Measurements from ENCODE around the gene HOXC11. TPM values are rescaled to one million over a fixed set of nuclear protein-coding genes. Genes with fewer than 3 reads are reported as not detected.

The HOXC11 gene
- total RNA-seq (ENCODE audit: low replicate concordance) = not detected in 2 replicates

GRCh38 chr12:53972722-53973235, at the start of gene HOXC11:
Gene HOXC11 (plus strand): TSS chr12:53973126. CDS start chr12:53973242, 116 bp downstream.
- Mint-ChIP-seq H3K27ac (no peak within 1 kb of the TSS), H3K4me1 (no peaks in the 10 kb centered on the region), H3K4me3 (no peak within 1 kb of the TSS), H3K36me3 (no peaks in the 10 kb centered on the region), H3K27me3 (ENCODE audit: insufficient read depth, low read depth) (peaks cover 94% of the 10 kb centered on the region), H3K9me3 (peaks cover 5% of the 10 kb centered on the region)
- Histone ChIP-seq H3F3A (ENCODE audit: low read depth) (no peaks in the 10 kb centered on the region), H3K4me3 (no peak within 1 kb of the TSS), H3K27ac (no peak within 1 kb of the TSS), H2AFZ (replicated peaks) (no peak within 1 kb of the TSS), H3K9me3 (ENCODE audit: low read depth) (no peaks in the 10 kb centered on the region), H3K4me1 (no peaks in the 10 kb centered on the region), H3K9ac (no peak within 1 kb of the TSS), H3K4me2 (no peak within 1 kb of the TSS), H3K36me3 (no peaks in the 10 kb centered on the region), H3K27me3 (peaks cover 100% of the 10 kb centered on the region), H4K20me1 (ENCODE audit: low read depth) (peaks cover 91% of the 10 kb centered on the region), H3K79me2 (ENCODE audit: low read depth) (no peaks in the 10 kb centered on the region)
- no peak for DNase-seq (ENCODE audit: low spot score)
- no peak for TF ChIP-seq CTCF (IDR thresholded peaks at IDR 0.05)
- TF ChIP-seq EZH2phosphoT487 (IDR thresholded peaks at IDR 0.05) = no peak
- no peak for TF ChIP-seq EZH2 (IDR thresholded peaks at IDR 0.05)

- Histone ChIP-seq H3K27me3 (peaks cover 100% of the 10 kb centered on the region), H3K9me3 (ENCODE audit: low read depth) (no peaks in the 10 kb centered on the region), H3K4me2 (no peak overlapping the region), H4K20me1 (ENCODE audit: low read depth) (peaks cover 9% of the 10 kb centered on the region), H3K4me1 (no peaks in the 10 kb centered on the region), H3K9ac (no peak overlapping the region), H3K27ac (no peak overlapping the region), H3K36me3 (no peaks in the 10 kb centered on the region), H3F3A (ENCODE audit: low read depth) (no peaks in the 10 kb centered on the region), H2AFZ (replicated peaks) (no peak overlapping the region), H3K79me2 (ENCODE audit: low read depth) (no peaks in the 10 kb centered on the region), H3K4me3 (no peak overlapping the region)
- Mint-ChIP-seq H3K27ac (no peak overlapping the region), H3K36me3 (no peaks in the 10 kb centered on the region), H3K4me1 (no peaks in the 10 kb centered on the region), H3K4me3 (no peak overlapping the region), H3K9me3 (peaks cover 7% of the 10 kb centered on the region), H3K27me3 (ENCODE audit: insufficient read depth, low read depth) (peaks cover 77% of the 10 kb centered on the region)
- no peak for DNase-seq (ENCODE audit: low spot score)
- TF ChIP-seq EZH2phosphoT487 (IDR thresholded peaks at IDR 0.05) (no peak), EZH2 (IDR thresholded peaks at IDR 0.05) (no peak), CTCF (IDR thresholded peaks at IDR 0.05) (no peak)
These were observed 48.2 kb upstream of the HOXC11 start for GRCh38 chr12:53924521-53925405.

GRCh38 chr12:53927220-53928029, 45.5 kb upstream of the HOXC11 start:
- Mint-ChIP-seq H3K4me3 (no peak overlapping the region), H3K9me3 (peaks cover 7% of the 10 kb centered on the region), H3K4me1 (no peaks in the 10 kb centered on the region), H3K36me3 (no peaks in the 10 kb centered on the region), H3K27me3 (ENCODE audit: insufficient read depth, low read depth) (peaks cover 91% of the 10 kb centered on the region), H3K27ac (no peak overlapping the region)
- DNase-seq (ENCODE audit: low spot score) = no peak
- H3F3A ChIP-seq (ENCODE audit: low read depth) = no peaks in the 10 kb centered on the region
- no peaks in the 10 kb centered on the region for H3K79me2 ChIP-seq (ENCODE audit: low read depth)
- no peaks in the 10 kb centered on the region for H3K36me3 ChIP-seq
- no peak overlapping the region for H3K9ac ChIP-seq
- no peaks in the 10 kb centered on the region for H3K9me3 ChIP-seq (ENCODE audit: low read depth)
- H3K4me3 ChIP-seq = no peak overlapping the region
- peaks cover 100% of the 10 kb centered on the region for H3K27me3 ChIP-seq
- H2AFZ ChIP-seq (replicated peaks) = no peak overlapping the region
- H3K4me1 ChIP-seq = no peaks in the 10 kb centered on the region
- no peak for TF ChIP-seq CTCF (IDR thresholded peaks at IDR 0.05)
- peak; percentile 98 for TF ChIP-seq EZH2phosphoT487 (IDR thresholded peaks at IDR 0.05)
- TF ChIP-seq EZH2 (IDR thresholded peaks at IDR 0.05) = peak; percentile 99
- no peak overlapping the region for H3K27ac ChIP-seq
- peaks cover 9% of the 10 kb centered on the region for H4K20me1 ChIP-seq (ENCODE audit: low read depth)
- no peak overlapping the region for H3K4me2 ChIP-seq

All from neural progenitor cell (in vitro differentiated cells).